ENCODE measurements around the gene GLB1L2.
"Not testable (repeated sequence)": the region's sequence is repeated elsewhere in the genome, so short reads cannot be mapped to it uniquely, and the experiment has no call there.

The GLB1L2 gene

GRCh38 chr11:134291196-134291595 is 40.6 kb upstream of the GLB1L2 start:
- no peaks in the 10 kb centered on the region for H3K4me1 ChIP-seq (ENCODE audit: control insufficient read depth in 1 of 2, insufficient read depth in 2 of 2, low read length in 2 of 2)
- no peaks in the 10 kb centered on the region for H3K9me3 ChIP-seq (ENCODE audit: control insufficient read depth in 1 of 2, low read length in 2 of 2)
- no peak overlapping the region for H3K27ac ChIP-seq (ENCODE audit: low read depth, low read length)
- H3K9ac ChIP-seq (ENCODE audit: low read depth in 1 of 2, low read length in 2 of 2): no peak overlapping the region
- no peaks in the 10 kb centered on the region for H3K27me3 ChIP-seq (ENCODE audit: control insufficient read depth in 1 of 2, insufficient read depth in 2 of 2, low read length in 2 of 2)
- H3K4me3 ChIP-seq (ENCODE audit: low read depth in 1 of 2, low read length in 2 of 2): no peak overlapping the region
- no peaks in the 10 kb centered on the region for H3K36me3 ChIP-seq (ENCODE audit: control insufficient read depth in 1 of 2, insufficient read depth in 2 of 2, low read length in 2 of 2)

- Histone ChIP-seq H3K27ac (ENCODE audit: low read depth, low read length) (no peak overlapping the region), H3K27me3 (ENCODE audit: control insufficient read depth in 1 of 2, insufficient read depth in 2 of 2, low read length in 2 of 2) (no peaks in the 10 kb centered on the region), H3K4me3 (ENCODE audit: low read depth in 1 of 2, low read length in 2 of 2) (no peak overlapping the region), H3K9me3 (ENCODE audit: control insufficient read depth in 1 of 2, low read length in 2 of 2) (no peaks in the 10 kb centered on the region), H3K36me3 (ENCODE audit: control insufficient read depth in 1 of 2, insufficient read depth in 2 of 2, low read length in 2 of 2) (no peaks in the 10 kb centered on the region), H3K9ac (ENCODE audit: low read depth in 1 of 2, low read length in 2 of 2) (no peak overlapping the region), H3K4me1 (ENCODE audit: control insufficient read depth in 1 of 2, insufficient read depth in 2 of 2, low read length in 2 of 2) (no peaks in the 10 kb centered on the region)
These were observed 39.1 kb upstream of the GLB1L2 start for GRCh38 chr11:134292661-134293060.

- Histone ChIP-seq H3K27ac (ENCODE audit: low read depth, low read length) (no peak overlapping the region), H3K4me1 (ENCODE audit: control insufficient read depth in 1 of 2, insufficient read depth in 2 of 2, low read length in 2 of 2) (no peaks in the 10 kb centered on the region), H3K4me3 (ENCODE audit: low read depth in 1 of 2, low read length in 2 of 2) (no peak overlapping the region), H3K9ac (ENCODE audit: low read depth in 1 of 2, low read length in 2 of 2) (no peak overlapping the region), H3K9me3 (ENCODE audit: control insufficient read depth in 1 of 2, low read length in 2 of 2) (no peaks in the 10 kb centered on the region), H3K36me3 (ENCODE audit: control insufficient read depth in 1 of 2, insufficient read depth in 2 of 2, low read length in 2 of 2) (no peaks in the 10 kb centered on the region), H3K27me3 (ENCODE audit: control insufficient read depth in 1 of 2, insufficient read depth in 2 of 2, low read length in 2 of 2) (no peaks in the 10 kb centered on the region)
These were observed 38.4 kb upstream of the GLB1L2 start for GRCh38 chr11:134293119-134294113.

- Histone ChIP-seq H3K27me3 (ENCODE audit: control insufficient read depth in 1 of 2, insufficient read depth in 2 of 2, low read length in 2 of 2) (no peaks in the 10 kb centered on the region), H3K9ac (ENCODE audit: low read depth in 1 of 2, low read length in 2 of 2) (no peak overlapping the region), H3K9me3 (ENCODE audit: control insufficient read depth in 1 of 2, low read length in 2 of 2) (no peaks in the 10 kb centered on the region), H3K4me1 (ENCODE audit: control insufficient read depth in 1 of 2, insufficient read depth in 2 of 2, low read length in 2 of 2) (no peaks in the 10 kb centered on the region), H3K36me3 (ENCODE audit: control insufficient read depth in 1 of 2, insufficient read depth in 2 of 2, low read length in 2 of 2) (no peaks in the 10 kb centered on the region), H3K27ac (ENCODE audit: low read depth, low read length) (no peak overlapping the region), H3K4me3 (ENCODE audit: low read depth in 1 of 2, low read length in 2 of 2) (no peak overlapping the region)
These were observed 37.1 kb upstream of the GLB1L2 start for GRCh38 chr11:134294664-134295063.

GRCh38 chr11:134312223-134312622 is 19.6 kb upstream of the GLB1L2 start:
- H3K9ac ChIP-seq (ENCODE audit: low read depth in 1 of 2, low read length in 2 of 2): no peak overlapping the region
- no peaks in the 10 kb centered on the region for H3K4me1 ChIP-seq (ENCODE audit: control insufficient read depth in 1 of 2, insufficient read depth in 2 of 2, low read length in 2 of 2)
- H3K4me3 ChIP-seq (ENCODE audit: low read depth in 1 of 2, low read length in 2 of 2): no peak overlapping the region
- peaks cover 0 to 3% of the 10 kb centered on the region in 2 donors for H3K27me3 ChIP-seq (ENCODE audit: control insufficient read depth in 1 of 2, insufficient read depth in 2 of 2, low read length in 2 of 2)
- no peaks in the 10 kb centered on the region for H3K36me3 ChIP-seq (ENCODE audit: control insufficient read depth in 1 of 2, insufficient read depth in 2 of 2, low read length in 2 of 2)
- no peak overlapping the region for H3K27ac ChIP-seq (ENCODE audit: low read depth, low read length)
- H3K9me3 ChIP-seq (ENCODE audit: control insufficient read depth in 1 of 2, low read length in 2 of 2): peaks cover 0 to 2% of the 10 kb centered on the region in 2 donors

DNA sequence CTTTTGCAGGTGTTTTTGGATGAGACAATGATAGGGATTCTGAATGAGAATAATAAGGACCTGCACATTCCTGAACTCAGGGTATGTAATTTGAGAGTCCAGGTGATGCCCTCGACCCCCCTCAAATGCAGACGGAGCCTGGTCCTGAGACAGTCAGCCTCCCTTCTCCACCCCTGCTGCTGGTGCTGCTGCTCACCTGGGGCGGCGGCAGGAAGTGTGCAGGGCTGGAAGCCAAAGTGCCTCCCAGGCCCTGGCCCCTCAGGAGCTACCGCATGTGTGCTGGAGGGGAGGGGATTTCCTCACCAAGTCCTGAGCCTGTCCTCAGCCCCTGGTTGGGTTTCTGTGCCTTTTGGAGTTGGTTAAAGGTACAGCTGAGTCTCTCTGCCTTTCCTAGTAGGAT is 19.0 kb upstream of the GLB1L2 start:
- Histone ChIP-seq H3K27me3 (ENCODE audit: control insufficient read depth in 1 of 2, insufficient read depth in 2 of 2, low read length in 2 of 2) (peaks cover 0 to 3% of the 10 kb centered on the region in 2 donors), H3K4me3 (ENCODE audit: low read depth in 1 of 2, low read length in 2 of 2) (no peak overlapping the region), H3K27ac (ENCODE audit: low read depth, low read length) (no peak overlapping the region), H3K36me3 (ENCODE audit: control insufficient read depth in 1 of 2, insufficient read depth in 2 of 2, low read length in 2 of 2) (no peaks in the 10 kb centered on the region), H3K4me1 (ENCODE audit: control insufficient read depth in 1 of 2, insufficient read depth in 2 of 2, low read length in 2 of 2) (no peaks in the 10 kb centered on the region), H3K9ac (ENCODE audit: low read depth in 1 of 2, low read length in 2 of 2) (no peak overlapping the region), H3K9me3 (ENCODE audit: control insufficient read depth in 1 of 2, low read length in 2 of 2) (peaks cover 0 to 5% of the 10 kb centered on the region in 2 donors)

GRCh38 chr11:134313379-134313778 is 18.4 kb upstream of the GLB1L2 start:
- no peak overlapping the region for H3K4me3 ChIP-seq (ENCODE audit: low read depth in 1 of 2, low read length in 2 of 2)
- H3K9me3 ChIP-seq (ENCODE audit: control insufficient read depth in 1 of 2, low read length in 2 of 2): peaks cover 0 to 5% of the 10 kb centered on the region in 2 donors

DNA sequence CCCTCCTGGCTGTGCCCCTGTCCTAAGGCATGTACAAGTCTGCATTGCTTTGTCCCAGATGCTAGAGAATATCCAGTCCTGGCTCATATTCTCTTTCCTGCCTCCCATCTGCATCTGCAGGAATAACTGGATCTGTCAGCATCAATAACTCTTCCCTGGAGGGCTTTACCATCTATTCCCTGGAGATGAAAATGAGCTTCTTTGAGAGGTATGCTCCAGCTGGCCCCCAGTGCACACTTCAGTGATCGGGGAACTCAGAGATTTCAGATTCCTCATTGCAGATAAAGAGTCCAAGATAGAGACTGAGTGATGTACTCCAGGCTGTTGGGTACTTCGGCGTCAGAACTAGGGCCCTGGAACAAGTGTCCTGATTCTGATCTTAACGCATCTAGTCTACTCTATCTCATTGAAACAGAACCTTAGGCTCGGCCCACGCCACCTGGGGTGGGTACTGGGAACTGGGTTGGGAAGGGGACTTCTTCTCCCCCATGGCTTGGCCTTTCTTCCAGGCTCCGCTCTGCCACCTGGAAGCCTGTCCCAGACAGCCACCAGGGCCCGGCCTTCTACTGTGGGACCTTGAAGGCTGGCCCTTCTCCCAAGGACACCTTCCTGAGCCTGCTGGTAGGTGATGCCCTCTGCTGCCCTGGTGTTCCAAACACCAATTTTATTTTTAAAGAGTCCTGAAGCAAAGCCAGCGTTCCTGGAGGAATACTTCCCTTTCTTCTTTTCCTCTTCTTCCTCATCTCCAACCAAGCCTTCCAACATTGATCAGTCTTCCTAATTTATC is 17.8 kb upstream of the GLB1L2 start:
- Histone ChIP-seq H3K27me3 (ENCODE audit: control insufficient read depth in 1 of 2, insufficient read depth in 2 of 2, low read length in 2 of 2) (peaks cover 0 to 6% of the 10 kb centered on the region in 2 donors), H3K4me3 (ENCODE audit: low read depth in 1 of 2, low read length in 2 of 2) (no peak overlapping the region), H3K9ac (ENCODE audit: low read depth in 1 of 2, low read length in 2 of 2) (no peak overlapping the region)

More at GRCh38 chr11:134313379-134313778, 18.4 kb upstream of the GLB1L2 start:
- Histone ChIP-seq H3K27ac (ENCODE audit: low read depth, low read length) (no peak overlapping the region), H3K27me3 (ENCODE audit: control insufficient read depth in 1 of 2, insufficient read depth in 2 of 2, low read length in 2 of 2) (peaks cover 0 to 3% of the 10 kb centered on the region in 2 donors), H3K4me1 (ENCODE audit: control insufficient read depth in 1 of 2, insufficient read depth in 2 of 2, low read length in 2 of 2) (no peaks in the 10 kb centered on the region), H3K36me3 (ENCODE audit: control insufficient read depth in 1 of 2, insufficient read depth in 2 of 2, low read length in 2 of 2) (no peaks in the 10 kb centered on the region), H3K9ac (ENCODE audit: low read depth in 1 of 2, low read length in 2 of 2) (no peak overlapping the region)

DNA sequence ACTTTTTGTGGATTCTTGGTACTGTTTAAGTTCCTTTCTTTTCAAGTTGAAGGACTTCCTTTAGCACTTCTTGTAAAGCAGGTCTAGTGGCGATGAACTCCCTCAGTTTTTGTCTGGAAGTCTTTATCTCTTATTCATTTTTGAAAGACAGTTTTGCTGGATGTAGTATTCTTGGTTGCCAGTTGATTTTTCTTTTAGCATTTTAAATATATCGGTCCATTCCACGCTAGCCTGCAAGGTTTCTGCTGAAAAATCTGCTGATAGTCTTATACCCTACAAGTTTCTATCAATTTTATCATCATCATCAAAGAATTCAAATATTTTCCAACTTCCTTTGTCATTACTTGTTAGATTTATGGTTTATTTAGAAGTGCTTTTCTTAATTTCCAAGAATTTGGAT is 14.7 kb upstream of the GLB1L2 start:
- H3K9me3 ChIP-seq (ENCODE audit: control insufficient read depth in 1 of 2, low read length in 2 of 2): peaks cover 0 to 5% of the 10 kb centered on the region in 2 donors
- H3K27me3 ChIP-seq (ENCODE audit: control insufficient read depth in 1 of 2, insufficient read depth in 2 of 2, low read length in 2 of 2): peaks cover 0 to 6% of the 10 kb centered on the region in 2 donors
- H3K4me3 ChIP-seq (ENCODE audit: low read depth in 1 of 2, low read length in 2 of 2): no peak overlapping the region
- no peak overlapping the region for H3K27ac ChIP-seq (ENCODE audit: low read depth, low read length)
- H3K36me3 ChIP-seq (ENCODE audit: control insufficient read depth in 1 of 2, insufficient read depth in 2 of 2, low read length in 2 of 2): no peaks in the 10 kb centered on the region
- H3K9ac ChIP-seq (ENCODE audit: low read depth in 1 of 2, low read length in 2 of 2): no peak overlapping the region
- no peaks in the 10 kb centered on the region for H3K4me1 ChIP-seq (ENCODE audit: control insufficient read depth in 1 of 2, insufficient read depth in 2 of 2, low read length in 2 of 2)

More for the DNA sequence above, 17.8 kb upstream of the GLB1L2 start:
- Histone ChIP-seq H3K4me1 (ENCODE audit: control insufficient read depth in 1 of 2, insufficient read depth in 2 of 2, low read length in 2 of 2) (no peaks in the 10 kb centered on the region), H3K9me3 (ENCODE audit: control insufficient read depth in 1 of 2, low read length in 2 of 2) (peaks cover 0 to 5% of the 10 kb centered on the region in 2 donors), H3K36me3 (ENCODE audit: control insufficient read depth in 1 of 2, insufficient read depth in 2 of 2, low read length in 2 of 2) (no peaks in the 10 kb centered on the region), H3K27ac (ENCODE audit: low read depth, low read length) (no peak overlapping the region)

- not testable (repeated sequence) for H3K9ac ChIP-seq (ENCODE audit: low read depth in 1 of 2, low read length in 2 of 2); H3K9me3 ChIP-seq (ENCODE audit: control insufficient read depth in 1 of 2, low read length in 2 of 2); H3K4me3 ChIP-seq (ENCODE audit: low read depth in 1 of 2, low read length in 2 of 2); H3K27me3 ChIP-seq (ENCODE audit: control insufficient read depth in 1 of 2, insufficient read depth in 2 of 2, low read length in 2 of 2); H3K4me1 ChIP-seq (ENCODE audit: control insufficient read depth in 1 of 2, insufficient read depth in 2 of 2, low read length in 2 of 2); H3K36me3 ChIP-seq (ENCODE audit: control insufficient read depth in 1 of 2, insufficient read depth in 2 of 2, low read length in 2 of 2); H3K27ac ChIP-seq (ENCODE audit: low read depth, low read length)
These were observed 10.4 kb upstream of the GLB1L2 start for GRCh38 chr11:134321373-134321772.

Measured in duodenal mucosa (tissue), 2 donors.